Ishikawa (cell line): ENCODE data around the gene GALNT2.

Experiments used
- CEBPB ChIP-seq: IDR thresholded peaks from 2 replicates; pipeline ENCODE4 v1.6.1; 2012
- CREB1 ChIP-seq: IDR thresholded peaks from 2 replicates; pipeline ENCODE4 v1.6.1; 2012; ENCODE audit warnings: low read depth
- FOXM1 ChIP-seq: IDR thresholded peaks from 2 replicates; pipeline ENCODE4 v1.6.1; 2012; ENCODE audit warnings: low read depth, borderline replicate concordance
- YY1 ChIP-seq: IDR thresholded peaks from 2 replicates; pipeline ENCODE4 v1.6.1; 2012; ENCODE audit warnings: low read depth
- TF ChIP-seq, protein P1 (sequence below): IDR thresholded peaks from 2 replicates; pipeline ENCODE4 v1.6.1; 2012

- TF ChIP-seq, protein P1, sequence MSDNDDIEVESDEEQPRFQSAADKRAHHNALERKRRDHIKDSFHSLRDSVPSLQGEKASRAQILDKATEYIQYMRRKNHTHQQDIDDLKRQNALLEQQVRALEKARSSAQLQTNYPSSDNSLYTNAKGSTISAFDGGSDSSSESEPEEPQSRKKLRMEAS: no peak
- TF ChIP-seq CEBPB (no peak), YY1 (no peak), CREB1 (no peak), FOXM1 (no peak)
These were observed 73.4 kb downstream of the GALNT2 start for GRCh38 chr1:230140221-230141020.
